ENCODE results near the gene SCN8A.
A peak's percentile ranks its signal among the peaks of the same experiment; 100 is the strongest.
"Not testable (repeated sequence)": the region's sequence is repeated elsewhere in the genome, so short reads cannot be mapped to it uniquely, and the experiment has no call there.

The SCN8A gene

GRCh38 chr12:51818566-51819300, 227.7 kb downstream of the SCN8A start:
- no peak for DNase-seq

GRCh38 chr12:51819736-51820525, 228.9 kb downstream of the SCN8A start:
- no peak for DNase-seq

GRCh38 chr12:51820526-51821439, 229.8 kb downstream of the SCN8A start:
- peak; percentile 93 for DNase-seq

GRCh38 chr12:51821440-51822260, 230.6 kb downstream of the SCN8A start:
- DNase-seq: no peak

GRCh38 chr12:51822261-51822616, 231.2 kb downstream of the SCN8A start:
- DNase-seq: no peak

- DNase-seq: no peak
Observed at GRCh38 chr12:51822956-51823355, 231.9 kb downstream of the SCN8A start.

- no peak for DNase-seq
Observed at GRCh38 chr12:51823875-51824565, 233.0 kb downstream of the SCN8A start.

- no peak for DNase-seq
Observed at GRCh38 chr12:51825216-51825615, 234.2 kb downstream of the SCN8A start.

GRCh38 chr12:51826881-51827280, 235.8 kb downstream of the SCN8A start:
- DNase-seq: no peak

- peak; percentile 78 for DNase-seq
Observed at GRCh38 chr12:51827925-51828818, 237.1 kb downstream of the SCN8A start.

GRCh38 chr12:51829011-51829481, 238.0 kb downstream of the SCN8A start:
- DNase-seq: no peak

GRCh38 chr12:51829641-51830040, 238.6 kb downstream of the SCN8A start:
- no peak for DNase-seq

- DNase-seq: not testable (repeated sequence)
Observed at GRCh38 chr12:51831817-51832216, 240.8 kb downstream of the SCN8A start.

GRCh38 chr12:51832354-51833107, 241.5 kb downstream of the SCN8A start:
- DNase-seq: no peak

GRCh38 chr12:51833448-51834227, 242.6 kb downstream of the SCN8A start:
- no peak for DNase-seq

GRCh38 chr12:51834411-51834810, 243.4 kb downstream of the SCN8A start:
- DNase-seq: no peak

GRCh38 chr12:51836041-51836826, 245.2 kb downstream of the SCN8A start:
- DNase-seq: no peak

GRCh38 chr12:51836827-51837173, 245.8 kb downstream of the SCN8A start:
- no peak for DNase-seq

Data from activated CD8-positive, alpha-beta memory T cell treated with anti-CD3 and anti-CD28 coated beads for 24 hours (primary cell).